ENCODE data around the gene IPO8.

DNA sequence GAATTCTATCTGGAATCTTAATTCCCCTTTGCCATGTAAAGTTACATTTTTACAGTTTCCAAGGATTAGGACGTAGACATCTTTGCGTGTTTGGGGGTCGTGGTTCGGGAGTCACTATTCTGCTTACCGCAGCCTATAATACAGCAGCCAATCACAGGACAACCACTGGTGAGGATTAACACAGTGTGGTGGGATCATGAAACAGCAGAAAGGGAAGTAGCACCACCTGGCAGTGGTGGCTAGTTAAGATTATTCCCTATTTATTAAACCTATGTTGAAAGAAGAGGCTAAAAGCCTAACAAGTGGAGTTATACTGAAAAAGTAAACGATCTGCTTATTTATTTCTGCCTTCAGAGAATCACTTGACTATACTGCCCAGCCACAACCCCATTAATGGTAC is 71.7 kb downstream of the IPO8 start:
- TF ChIP-seq SPI1 (IDR thresholded peaks at IDR 0.05; ENCODE audit: low read depth, low read length) (no peak), POLR2A (IDR thresholded peaks at IDR 0.05; ENCODE audit: low read depth, low read length) (no peak), POLR2AphosphoS5 (IDR thresholded peaks at IDR 0.05; ENCODE audit: low read depth, low read length) (no peak), TAF1 (IDR thresholded peaks at IDR 0.05; ENCODE audit: low read depth, low read length) (no peak)

Data from GM12891 (cell line).